Choroid plexus epithelial cell (primary cell): ENCODE results near the gene KIRREL3.

Experiments used
- DNase-seq: peaks from one replicate; pipeline ENCODE4 v3.0.0-alpha.2; 2010; ENCODE audit warnings: low read depth
- H3K4me3 ChIP-seq: 2 replicates; pipeline ENCODE4 v1.5.1; 2011; ENCODE audit warnings: low read depth, mild to moderate bottlenecking, control low read depth, low read length, moderate library complexity
- CTCF ChIP-seq: conservative IDR thresholded peaks from 2 replicates; pipeline ENCODE4 v1.5.1; 2011; ENCODE audit warnings: low read depth, mild to moderate bottlenecking, control low read depth, inconsistent platforms, low read length, moderate library complexity

Gene KIRREL3

GRCh38 chr11:126544108-126545056 lies 456.2 kb downstream of the KIRREL3 start:
- no peak overlapping the region for H3K4me3 ChIP-seq
- peak; percentile 28 for DNase-seq
- TF ChIP-seq CTCF = no peak

GRCh38 chr11:126543691-126544090 lies 456.9 kb downstream of the KIRREL3 start:
- no peak for TF ChIP-seq CTCF
- no peak for DNase-seq
- H3K4me3 ChIP-seq = no peak overlapping the region

- no peak for TF ChIP-seq CTCF
- H3K4me3 ChIP-seq = no peak overlapping the region
- no peak for DNase-seq
Observed at GRCh38 chr11:126542334-126543015, 458.1 kb downstream of the KIRREL3 start.

- H3K4me3 ChIP-seq = no peak overlapping the region
- no peak for DNase-seq
- TF ChIP-seq CTCF = no peak
Observed at GRCh38 chr11:126538071-126538470, 462.5 kb downstream of the KIRREL3 start.

GRCh38 chr11:126537492-126537891 lies 463.1 kb downstream of the KIRREL3 start:
- no peak for DNase-seq
- H3K4me3 ChIP-seq = no peak overlapping the region
- no peak for TF ChIP-seq CTCF

GRCh38 chr11:126534141-126534805 lies 466.3 kb downstream of the KIRREL3 start:
- no peak for DNase-seq
- no peak for TF ChIP-seq CTCF
- no peak overlapping the region for H3K4me3 ChIP-seq
